GM23248 (cell line): Measurements from ENCODE around the gene COL23A1. TPM values are rescaled to one million over a fixed set of nuclear protein-coding genes. Genes with fewer than 3 reads are reported as not detected.

Experiments used
- DNase-seq: peaks from one replicate; pipeline ENCODE4 v3.0.0-alpha.2; 2015
- H2AFZ ChIP-seq: fragments of 200-600 bp; sonication (generic); 2 replicates; pipeline ENCODE4 v1.6.1; 2016; ENCODE audit warnings: antibody characterized with exemption
- H3F3A ChIP-seq: fragments of 200-600 bp; sonication (generic); 2 replicates; pipeline ENCODE4 v1.6.1; 2016; ENCODE audit warnings: mild to moderate bottlenecking, antibody characterized with exemption, mixed run types; ENCODE audit not compliant: insufficient read depth
- H3K27ac ChIP-seq: fragments of 200-600 bp; sonication (generic); 2 replicates; pipeline ENCODE4 v1.5.1; 2016; ENCODE audit warnings: mild to moderate bottlenecking
- H3K27me3 ChIP-seq: fragments of 200-600 bp; sonication (generic); replicated peaks from 2 replicates; pipeline ENCODE4 v1.6.1; 2016; ENCODE audit warnings: mild to moderate bottlenecking; ENCODE audit not compliant: insufficient read depth
- H3K36me3 ChIP-seq: fragments of 200-600 bp; sonication (generic); 2 replicates; pipeline ENCODE4 v1.6.1; 2016; ENCODE audit warnings: low read depth, mild to moderate bottlenecking
- H3K4me1 ChIP-seq: fragments of 200-600 bp; sonication (generic); 2 replicates; pipeline ENCODE4 v1.6.1; 2016; ENCODE audit warnings: mild to moderate bottlenecking; ENCODE audit not compliant: insufficient read depth
- H3K4me2 ChIP-seq: fragments of 200-600 bp; sonication (generic); one replicate; pipeline ENCODE4 v1.6.1; 2016; ENCODE audit warnings: mild to moderate bottlenecking; ENCODE audit not compliant: unreplicated experiment
- H3K4me3 ChIP-seq: fragments of 200-600 bp; sonication (generic); 2 replicates; pipeline ENCODE4 v1.5.1; 2016; ENCODE audit warnings: mild to moderate bottlenecking
- H3K79me2 ChIP-seq: fragments of 200-600 bp; sonication (generic); 2 replicates; pipeline ENCODE4 v1.6.1; 2016; ENCODE audit warnings: mild to moderate bottlenecking; ENCODE audit not compliant: insufficient read depth
- H3K9ac ChIP-seq: fragments of 200-600 bp; sonication (generic); 2 replicates; pipeline ENCODE4 v1.6.1; 2016; ENCODE audit warnings: mild to moderate bottlenecking
- H3K9me2 ChIP-seq: fragments of 200-600 bp; sonication (generic); 2 replicates; pipeline ENCODE4 v1.6.1; 2016; ENCODE audit warnings: mixed run types, mild to moderate bottlenecking, moderate library complexity; ENCODE audit not compliant: insufficient read depth
- H3K9me3 ChIP-seq: fragments of 200-600 bp; sonication (generic); one replicate; pipeline ENCODE4 v1.6.1; 2017; ENCODE audit warnings: low read depth
- H4K20me1 ChIP-seq: fragments of 200-600 bp; sonication (generic); 2 replicates; pipeline ENCODE4 v1.6.0; 2016; ENCODE audit not compliant: insufficient read depth
- EZH2 ChIP-seq: fragments of 200-600 bp; sonication (generic); IDR thresholded peaks from 2 replicates; pipeline ENCODE4 v1.6.1; 2018; ENCODE audit warnings: antibody characterized with exemption, mild to moderate bottlenecking; ENCODE audit not compliant: insufficient read depth, poor library complexity, severe bottlenecking
- EZH2phosphoT487 ChIP-seq: fragments of 200-600 bp; sonication (generic); IDR thresholded peaks from 2 replicates; pipeline ENCODE4 v1.6.1; 2018; ENCODE audit warnings: antibody characterized with exemption, moderate library complexity, mild to moderate bottlenecking, low read depth; ENCODE audit not compliant: insufficient read depth
- WGBS, 2 experiments: methylation state at CpG; one replicate each; pipeline ENCODE4 v1.1.6; 2015 to 2017; ENCODE audit warnings: low lambda C conversion rate in 2 of 2, low coverage in 1 of 2; ENCODE audit errors: missing lambda C conversion rate in 2 of 2; 5-methylcytosine and 5-hydroxymethylcytosine counted together
- in situ Hi-C: fragments of 300-500 bp; cut with MboI; formaldehyde crosslinking; loops from 2 replicates; pipeline ENCODE4 v1.15.0; 2020
- polyA plus RNA-seq: library from polyadenylated mRNA; unstranded; fragments of >200 nt; fragmentation: Nextera tagmentation; extraction: Ambion mirVana; gene quantifications from 2 replicates; pipeline ENCODE4 v1.2.1, GENCODE V29; 2016
- total RNA-seq: library from RNA; depleted of rRNA; stranded (reverse); fragments of >200 nt; shearing (Covaris generic); gene quantifications from 2 replicates; pipeline ENCODE4 v1.2.3, GENCODE V29; 2014

The COL23A1 gene
- total and polyA plus RNA-seq, 2 experiments from 2014 or later = not detected

GRCh38 chr5:178339272-178339671 lies 250.9 kb downstream of the COL23A1 start:
- no peak overlapping the region for H3K27ac ChIP-seq
- H3K4me3 ChIP-seq = no peak overlapping the region
- H3F3A ChIP-seq = no peaks in the 10 kb centered on the region
- TF ChIP-seq EZH2 = no peak
- no peak for TF ChIP-seq EZH2phosphoT487
- no peaks in the 10 kb centered on the region for H3K4me1 ChIP-seq
- H3K79me2 ChIP-seq = no peaks in the 10 kb centered on the region
- no peak overlapping the region for H2AFZ ChIP-seq
- in situ Hi-C loops = no loop called here
- H3K9me3 ChIP-seq = no peaks in the 10 kb centered on the region
- no peaks in the 10 kb centered on the region; the same call in 1 of the 2 replicates for H3K27me3 ChIP-seq
- H3K36me3 ChIP-seq = no peaks in the 10 kb centered on the region
- H4K20me1 ChIP-seq = no peaks in the 10 kb centered on the region
- H3K9ac ChIP-seq = no peak overlapping the region
- DNase-seq = no peak
- WGBS, 2 experiments = 21 to 29% methylated on average over 4 of the region's 4 CpGs
- H3K9me2 ChIP-seq = no peaks in the 10 kb centered on the region
- no peak overlapping the region for H3K4me2 ChIP-seq

- no peak overlapping the region for H2AFZ ChIP-seq
- H3K4me2 ChIP-seq = no peak overlapping the region
- in situ Hi-C loops = no loop called here
- no peaks in the 10 kb centered on the region for H3K4me1 ChIP-seq
- no peak overlapping the region for H3K27ac ChIP-seq
- H3K27me3 ChIP-seq = no peaks in the 10 kb centered on the region; the same call in 1 of the 2 replicates
- H3K4me3 ChIP-seq = no peak overlapping the region
- no peaks in the 10 kb centered on the region for H4K20me1 ChIP-seq
- no peaks in the 10 kb centered on the region for H3K36me3 ChIP-seq
- TF ChIP-seq EZH2phosphoT487 (no peak), EZH2 (no peak)
- no peaks in the 10 kb centered on the region for H3K9me3 ChIP-seq
- no peaks in the 10 kb centered on the region for H3F3A ChIP-seq
- H3K9ac ChIP-seq = no peak overlapping the region
- H3K79me2 ChIP-seq = no peaks in the 10 kb centered on the region
- 17 to 20% methylated on average over 2 of the region's 2 CpGs for WGBS, 2 experiments
- no peak for DNase-seq
- no peaks in the 10 kb centered on the region for H3K9me2 ChIP-seq
Observed at GRCh38 chr5:178338750-178339144, 251.4 kb downstream of the COL23A1 start.

- Histone ChIP-seq H3K4me1 (no peaks in the 10 kb centered on the region), H3K27ac (no peak overlapping the region)
- WGBS, 2 experiments = 50 to 63% methylated on average over 11 of the region's 11 CpGs
Observed at GRCh38 chr5:178338126-178338749, 252.0 kb downstream of the COL23A1 start.

GRCh38 chr5:178337334-178337741 lies 252.9 kb downstream of the COL23A1 start:
- Histone ChIP-seq H3K79me2 (no peaks in the 10 kb centered on the region), H3F3A (no peaks in the 10 kb centered on the region), H3K4me2 (no peak overlapping the region), H2AFZ (no peak overlapping the region), H4K20me1 (no peaks in the 10 kb centered on the region), H3K4me1 (no peaks in the 10 kb centered on the region), H3K9me2 (no peaks in the 10 kb centered on the region), H3K4me3 (no peak overlapping the region), H3K9me3 (no peaks in the 10 kb centered on the region), H3K27ac (no peak overlapping the region), H3K27me3 (peaks cover 3% of the 10 kb centered on the region), H3K9ac (no peak overlapping the region), H3K36me3 (no peaks in the 10 kb centered on the region)
- in situ Hi-C loops = no loop called here
- WGBS, 2 experiments = 23 to 30% methylated on average over 6 to 7 of the region's 7 CpGs
- no peak for DNase-seq
- TF ChIP-seq EZH2phosphoT487 (no peak), EZH2 (no peak)

More at GRCh38 chr5:178338126-178338749, 252.0 kb downstream of the COL23A1 start:
- TF ChIP-seq EZH2phosphoT487 = no peak
- TF ChIP-seq EZH2 = no peak
- no peak overlapping the region for H3K4me3 ChIP-seq
- H3K9me2 ChIP-seq = no peaks in the 10 kb centered on the region
- no peaks in the 10 kb centered on the region for H4K20me1 ChIP-seq
- no peak for DNase-seq
- H3K27me3 ChIP-seq = no peaks in the 10 kb centered on the region; the same call in 1 of the 2 replicates
- no peaks in the 10 kb centered on the region for H3K79me2 ChIP-seq
- H3K9ac ChIP-seq = no peak overlapping the region
- H3K4me2 ChIP-seq = no peak overlapping the region
- no peaks in the 10 kb centered on the region for H3K9me3 ChIP-seq
- no peaks in the 10 kb centered on the region for H3F3A ChIP-seq
- in situ Hi-C loops = no loop called here
- H2AFZ ChIP-seq = no peak overlapping the region
- H3K36me3 ChIP-seq = no peaks in the 10 kb centered on the region
